Activated T-cell treated with anti-CD3 and anti-CD28 coated beads for 4 hours (primary cell): Measurements from ENCODE around the gene P4HA2.

Experiments used
- DNase-seq: peaks from one replicate; pipeline ENCODE4 v3.0.0-alpha.2; 2020

The P4HA2 gene

GRCh38 chr5:132264546-132265335, 37.1 kb upstream of the P4HA2 start:
- DNase-seq: no peak

- DNase-seq: peak; percentile 22
These were observed 36.1 kb upstream of the P4HA2 start for GRCh38 chr5:132263548-132264261.

DNA sequence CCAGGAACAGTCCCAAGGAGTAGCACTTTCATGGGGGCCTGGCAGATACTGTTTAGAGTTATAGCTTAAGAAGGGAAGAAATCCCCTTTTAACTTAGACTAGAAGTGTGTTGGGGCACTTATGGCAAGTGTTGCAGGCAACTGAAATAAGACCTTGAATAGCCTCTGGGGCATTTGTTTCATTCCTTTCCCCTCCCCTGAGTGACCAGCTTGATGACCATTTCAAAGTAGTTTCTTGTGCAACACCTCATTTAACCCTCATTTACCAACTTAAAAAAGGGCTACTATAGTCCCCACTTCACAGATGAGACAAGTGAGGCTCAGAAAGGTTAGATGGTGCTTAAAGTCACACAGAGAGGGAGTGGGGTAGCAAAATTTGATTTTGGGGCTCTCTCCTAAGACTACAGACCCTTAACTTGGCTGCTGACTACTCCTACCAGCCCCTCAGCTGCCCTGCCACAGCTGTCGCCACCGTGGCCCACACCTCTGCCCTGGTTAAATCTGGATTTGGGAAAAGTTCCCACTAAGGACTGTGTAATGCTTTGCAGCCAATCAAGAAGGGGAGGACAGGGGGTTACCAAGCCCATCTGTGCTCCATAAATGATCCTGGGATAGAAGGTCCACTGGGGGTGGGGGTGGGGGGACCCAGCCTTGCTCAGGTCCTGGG, 35.4 kb upstream of the P4HA2 start:
- no peak for DNase-seq

DNA sequence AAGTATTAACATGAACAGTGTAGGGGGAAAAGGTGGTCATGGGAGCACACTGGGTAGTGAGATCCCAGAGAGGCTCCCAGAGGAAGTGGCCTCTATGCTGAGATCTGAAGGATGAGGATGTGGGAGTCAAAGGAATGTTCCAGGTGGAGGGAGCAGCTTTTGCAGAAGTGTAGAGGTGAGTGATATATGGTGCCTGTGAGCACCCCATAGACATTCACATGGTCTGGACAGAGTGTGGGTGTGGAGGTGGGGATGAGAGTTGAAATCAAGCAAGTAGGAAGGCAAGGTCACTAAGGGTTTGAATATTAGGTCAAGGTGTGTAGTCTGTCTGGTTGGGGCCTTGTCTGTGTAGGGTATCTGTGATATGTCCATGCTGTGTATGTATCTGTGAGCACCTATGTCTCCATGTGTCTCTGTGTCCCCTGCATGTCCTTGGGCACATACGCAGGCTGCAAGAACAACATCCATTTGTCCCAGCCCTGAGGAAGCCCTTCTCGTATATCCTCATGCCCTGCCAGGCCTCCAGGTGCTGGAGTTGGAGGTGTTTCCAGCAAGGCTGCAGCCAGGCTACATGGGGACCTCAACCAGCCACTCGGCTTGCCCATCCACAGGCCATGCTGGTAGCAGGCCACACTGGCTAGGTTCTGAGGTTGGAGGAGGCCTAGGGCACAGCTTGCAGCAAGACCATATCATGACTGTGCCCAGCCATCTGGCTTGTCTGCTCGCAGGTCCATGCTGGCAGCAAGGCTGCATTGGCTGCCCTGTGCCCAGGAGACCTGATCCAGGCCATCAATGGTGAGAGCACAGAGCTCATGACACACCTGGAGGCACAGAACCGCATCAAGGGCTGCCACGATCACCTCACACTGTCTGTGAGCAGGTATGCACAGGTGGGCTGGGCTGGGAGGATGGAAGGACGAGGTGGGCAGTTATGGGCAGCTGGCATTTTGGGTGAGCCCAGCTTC, 34.5 kb upstream of the P4HA2 start:
- no peak for DNase-seq

- DNase-seq: peak; percentile 40
These were observed 33.3 kb upstream of the P4HA2 start for GRCh38 chr5:132260714-132261551.

DNA sequence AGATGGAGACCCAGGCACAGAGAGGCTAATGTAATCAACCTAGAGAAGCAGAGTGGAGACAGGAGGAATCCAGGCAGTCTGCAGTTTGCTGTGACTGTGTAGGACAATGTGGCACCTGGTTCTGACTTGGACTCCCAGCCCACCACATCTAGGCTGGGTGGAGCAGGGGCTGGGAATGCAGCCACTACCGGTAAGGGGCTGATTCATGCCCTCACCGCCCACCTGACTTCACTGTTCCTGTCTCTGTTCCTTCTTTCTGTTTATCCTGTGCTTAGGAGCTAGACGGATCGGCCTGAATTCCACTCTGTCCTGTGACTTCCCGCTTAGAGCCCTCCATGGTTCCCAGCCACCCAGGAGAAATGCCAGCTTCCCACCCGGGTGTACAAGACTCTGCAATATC, 32.4 kb upstream of the P4HA2 start:
- DNase-seq: no peak

- DNase-seq: no peak
These were observed 31.6 kb upstream of the P4HA2 start for GRCh38 chr5:132259069-132259851.

- no peak for DNase-seq
These were observed 30.7 kb upstream of the P4HA2 start for GRCh38 chr5:132258102-132259068.

GRCh38 chr5:132257131-132258101, 29.8 kb upstream of the P4HA2 start, which contains the start of gene PDLIM4:
Gene PDLIM4 (plus strand): TSS chr5:132257696. CDS start chr5:132257735, 39 bp downstream.
- no peak for DNase-seq

- DNase-seq: no peak
These were observed 29.1 kb upstream of the P4HA2 start for GRCh38 chr5:132256783-132257130.

DNA sequence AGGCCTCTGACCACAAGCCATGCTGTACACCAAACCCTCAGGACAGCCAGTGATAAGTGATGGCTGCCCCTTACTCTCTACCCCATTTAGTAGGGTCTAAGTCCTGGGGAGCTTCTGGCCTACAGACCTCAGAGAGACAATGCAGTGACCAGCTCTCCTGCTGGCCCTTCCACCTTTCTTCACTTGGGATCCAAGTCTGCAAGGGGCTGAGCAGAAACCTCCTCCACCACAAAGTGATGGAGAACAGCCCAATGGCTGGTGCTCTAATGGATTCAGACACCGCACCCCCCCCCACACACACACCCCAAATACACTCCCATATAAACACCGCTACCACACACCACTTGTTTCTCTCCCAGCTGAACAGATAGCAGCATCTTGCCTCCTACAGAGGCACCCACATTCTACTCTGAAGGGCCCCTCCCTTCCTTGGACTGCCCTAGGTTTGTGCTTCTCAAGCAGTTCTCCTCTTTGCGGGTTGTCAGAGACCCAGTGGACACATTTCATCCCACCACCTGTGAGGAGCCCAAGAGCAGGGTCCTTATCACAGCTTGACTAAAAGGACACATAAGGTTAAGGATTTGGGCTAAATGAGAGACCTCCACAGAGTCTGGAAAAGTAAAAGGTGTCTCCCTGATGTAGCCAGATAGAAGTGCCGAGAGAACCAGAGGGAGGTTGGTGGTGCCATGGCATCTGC, 28.6 kb upstream of the P4HA2 start:
- no peak for DNase-seq

DNA sequence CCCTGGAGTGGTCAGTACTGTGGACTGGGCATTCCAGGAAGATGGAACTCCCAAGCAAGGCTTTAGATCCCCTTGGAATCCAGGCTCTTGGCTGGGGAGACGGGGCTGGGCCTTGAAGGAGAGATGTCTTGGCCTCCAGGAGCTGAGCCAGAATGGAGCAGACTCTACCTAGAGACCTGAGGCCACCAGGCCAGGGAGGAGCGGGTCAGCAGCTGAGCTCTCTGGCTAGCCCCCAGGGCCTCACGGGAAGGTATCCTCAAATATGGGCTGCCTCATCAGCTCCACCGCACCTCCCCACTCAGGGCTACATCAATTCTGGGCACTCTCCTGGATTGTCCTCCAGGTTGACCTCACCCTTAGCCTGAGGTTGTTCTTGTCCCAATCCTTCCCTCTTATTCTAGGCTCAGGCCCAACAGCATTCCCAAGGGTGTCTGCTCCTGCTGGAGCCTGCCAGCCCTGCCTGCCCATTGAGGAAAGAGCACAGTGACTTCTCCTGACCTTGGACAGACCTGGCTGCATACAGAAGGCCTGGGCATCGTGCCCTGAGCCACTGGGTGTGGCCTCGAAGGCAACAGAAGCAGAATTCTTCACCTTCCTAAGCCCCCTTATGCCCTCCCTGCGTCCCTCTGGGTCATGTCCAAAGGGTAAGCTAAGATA, 26.8 kb upstream of the P4HA2 start:
- no peak for DNase-seq

DNA sequence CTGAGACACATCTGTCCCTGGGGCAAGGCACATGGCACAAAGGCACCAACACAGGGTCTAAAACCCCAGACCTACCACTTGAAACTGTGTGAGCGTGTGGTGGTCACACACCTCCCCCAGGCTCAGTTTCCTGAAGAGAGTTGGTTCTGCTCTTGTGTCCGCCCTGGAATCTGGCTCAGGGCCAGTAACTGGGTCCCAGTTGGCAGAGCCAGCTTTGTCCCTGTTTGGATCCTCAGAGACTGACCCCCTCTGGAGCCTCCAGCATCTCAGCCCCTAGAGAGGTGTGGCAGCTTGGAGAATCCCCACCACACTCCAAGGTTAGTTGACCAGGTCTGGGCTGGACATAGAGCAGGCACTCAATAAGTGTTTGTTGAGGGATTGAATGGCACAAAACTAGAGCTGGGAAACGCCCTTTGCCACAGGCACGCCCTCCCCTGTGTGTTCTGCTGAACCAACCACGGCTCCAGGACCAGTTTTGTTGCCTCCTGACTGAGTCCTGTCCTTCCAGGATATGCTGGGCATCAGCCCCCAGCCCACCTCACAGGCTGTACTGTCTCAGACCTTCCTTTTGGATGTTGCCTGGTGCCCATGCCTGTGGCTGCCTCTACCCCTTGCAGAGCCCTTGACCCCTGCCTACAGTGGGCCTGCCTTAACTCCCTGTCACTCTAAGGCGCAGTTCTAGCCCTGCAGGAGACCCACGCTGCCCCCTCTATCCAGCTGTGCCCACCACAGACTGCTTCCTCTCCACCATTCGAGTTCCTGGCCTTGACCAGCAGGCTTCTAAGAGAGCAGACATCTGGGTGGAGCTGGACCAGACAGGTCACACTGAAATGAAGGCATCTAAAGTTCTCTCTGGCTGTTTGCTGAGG, 26.0 kb upstream of the P4HA2 start:
- DNase-seq: no peak

DNA sequence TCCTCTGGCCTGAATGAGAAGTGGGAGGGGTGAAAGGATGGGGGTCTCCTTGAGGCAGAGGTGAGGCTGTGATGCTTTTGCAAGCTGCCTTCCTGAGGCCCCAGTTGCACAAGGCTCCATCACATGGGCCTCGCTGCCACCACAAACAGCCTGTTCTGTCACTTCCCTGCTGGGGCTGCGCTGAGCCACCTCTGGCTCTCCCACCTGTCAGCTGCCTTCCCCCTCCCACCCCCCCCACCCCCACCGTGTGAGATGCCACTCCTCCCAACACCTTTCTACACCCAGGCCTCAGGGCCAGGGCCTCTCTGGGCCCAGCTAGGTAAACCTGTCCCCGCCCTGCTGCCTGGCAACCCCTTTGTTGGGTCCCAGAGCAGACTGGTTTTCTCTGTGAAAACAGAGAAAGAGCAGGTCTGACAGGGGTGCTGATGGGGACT, 25.4 kb upstream of the P4HA2 start:
- no peak for DNase-seq

- DNase-seq: no peak
These were observed 23.6 kb upstream of the P4HA2 start for GRCh38 chr5:132251220-132251725.

DNA sequence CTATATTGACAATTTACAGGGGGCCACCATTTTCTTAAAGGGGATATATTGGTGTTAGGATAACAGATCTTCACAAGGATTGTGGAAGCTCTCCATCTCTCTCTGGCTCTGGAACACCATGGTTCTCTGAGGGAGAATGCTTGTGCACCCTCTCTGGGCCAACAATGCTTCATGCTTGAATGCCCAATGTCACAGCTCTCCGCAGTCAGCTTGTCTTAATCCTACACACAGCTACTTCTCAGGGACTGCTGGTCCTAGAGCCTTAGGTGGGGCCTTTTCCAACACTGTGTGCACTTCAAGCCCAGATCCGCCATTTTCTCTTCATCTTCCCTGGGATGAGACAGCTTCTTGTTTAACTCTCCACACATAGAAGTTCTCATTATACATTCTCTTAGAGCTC, 22.9 kb upstream of the P4HA2 start:
- DNase-seq: no peak
